ENCODE measurements around the gene ZNF445. TPM values are rescaled to one million over a fixed set of nuclear protein-coding genes. Genes with fewer than 3 reads are reported as not detected.
"Not testable (repeated sequence)": the region's sequence is repeated elsewhere in the genome, so short reads cannot be mapped to it uniquely, and the experiment has no call there.

Gene ZNF445
- total and polyA plus RNA-seq, 2 of the 8 experiments (the other 6 are each of a cell fraction or from before 2014, with no cell fraction given), result 3.3 to 26.3 TPM

- DNase-seq (ENCODE audit: low read depth in 1 of 2, low spot score in 2 of 2); H2BK15ac ChIP-seq (ENCODE audit: low read length); H3K4ac ChIP-seq (replicated peaks; ENCODE audit: insufficient read length, low read depth, low read length); H3K79me2 ChIP-seq (ENCODE audit: control insufficient read depth in 1 of 2, insufficient read depth in 2 of 2, low read length in 2 of 2); H3K79me1 ChIP-seq (ENCODE audit: low read depth, low read length); H3K27ac ChIP-seq (ENCODE audit: low read depth, low read length); CTCF ChIA-PET (ENCODE audit: partially characterized antibody); FAIRE-seq; H3K4me2 ChIP-seq (ENCODE audit: insufficient read depth in 1 of 2, low read depth in 2 of 2, low read length in 2 of 2); H2BK12ac ChIP-seq (ENCODE audit: low read depth, low read length); H2BK5ac ChIP-seq (ENCODE audit: low read depth, low read length); H2AK5ac ChIP-seq (ENCODE audit: low read depth, low read length); H3K4me3 ChIP-seq (ENCODE audit: extremely low read depth in 1 of 4, insufficient read depth in 2 of 4, low read depth in 3 of 4, low read length in 4 of 4); H3K18ac ChIP-seq (ENCODE audit: extremely low read depth, low read length); H3K23me2 ChIP-seq (ENCODE audit: low read depth, low read length); H2BK120ac ChIP-seq (replicated peaks; ENCODE audit: low read depth, low read length); H3K9ac ChIP-seq (replicated peaks in 1 of 4; ENCODE audit: extremely low read depth in 1 of 4, low read depth in 3 of 4, low read length in 3 of 4); H4K20me1 ChIP-seq (replicated peaks in 1 of 2; ENCODE audit: control insufficient read depth in 1 of 2, insufficient read depth in 2 of 2, low read length in 2 of 2); H3K56ac ChIP-seq (replicated peaks; ENCODE audit: insufficient read length, low read depth, low read length); H3K27me3 ChIP-seq (replicated peaks in 1 of 4; ENCODE audit: control insufficient read depth in 3 of 4, extremely low read depth in 1 of 4, insufficient read depth in 3 of 4, low read length in 3 of 4); H4K5ac ChIP-seq (ENCODE audit: insufficient read length, low read depth, low read length); H4K8ac ChIP-seq (ENCODE audit: extremely low read depth, insufficient read depth, low read length); H3K14ac ChIP-seq (ENCODE audit: insufficient read length); H4K91ac ChIP-seq (replicated peaks; ENCODE audit: insufficient read length, low read length); H3K23ac ChIP-seq (ENCODE audit: insufficient read length); H2BK20ac ChIP-seq (ENCODE audit: low read length); H3K4me1 ChIP-seq (replicated peaks in 1 of 4; ENCODE audit: control insufficient read depth in 3 of 4, insufficient read depth in 4 of 4, low read length in 3 of 4); H2AFZ ChIP-seq (ENCODE audit: low read length): not testable (repeated sequence)
- POLR2A ChIA-PET (ENCODE audit: partially characterized antibody), result interaction anchor here (2.2 kb wide), 1 partner anchor 15 kb away, joined by 4 read pairs; no protein-coding TSS in a partner anchor
- WGBS, 2 experiments (ENCODE audit: extremely low coverage in 1 of 2, insufficient coverage in 1 of 2, insufficient read length in 1 of 2, insufficient replicate concordance in 2 of 2, low coverage in 1 of 2, low lambda C conversion rate in 2 of 2, missing lambda C conversion rate in 1 of 2), result 99% methylated on average over 4 of the region's 4 CpGs; no CpG with 5 or more reads in 1 of the 2 experiments
- H3K9me3 ChIP-seq (ENCODE audit: insufficient read depth in 2 of 2, low read depth in 1 of 2, low read length in 1 of 2), result peaks cover 17 to 21% of the 10 kb centered on the region in 2 experiments
- H3K36me3 ChIP-seq (ENCODE audit: control insufficient read depth in 2 of 4, insufficient read depth in 4 of 4, low read length in 3 of 4), result peaks cover 2 to 54% (median 25%) of the 10 kb centered on the region in 4 experiments; a peak in 6 of 8 replicates
Measured at GRCh38 chr3:44460050-44460449, 17.4 kb downstream of the ZNF445 start.
